ENCODE data around the gene FASTKD3. TPM values are rescaled to one million over a fixed set of nuclear protein-coding genes. Genes with fewer than 3 reads are reported as not detected.

Gene FASTKD3
- total and polyA plus RNA-seq, 2 of the 4 experiments (the other 2 are of a cell fraction) = 8.4 to 12.7 TPM

DNA sequence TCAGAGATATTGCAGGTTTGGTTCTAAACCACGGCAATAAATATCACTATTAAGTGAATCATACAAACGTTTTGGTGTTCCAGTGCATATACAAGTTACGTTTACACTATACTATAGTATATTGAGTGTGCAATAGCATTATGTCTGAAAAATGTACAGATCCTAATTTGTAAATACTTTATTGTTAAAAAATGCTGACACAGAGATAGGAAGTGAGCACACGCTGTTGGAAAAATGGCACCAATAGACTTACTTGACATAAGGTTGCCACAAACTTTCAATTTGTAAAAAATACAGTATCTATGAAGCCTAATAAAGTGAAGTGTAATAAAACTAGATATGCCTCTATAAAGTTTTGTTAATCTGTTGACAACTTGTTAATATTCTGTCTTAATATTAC is 33.8 kb downstream of the FASTKD3 start:
- Histone ChIP-seq H3K27me3 (ENCODE audit: control insufficient read depth, insufficient read depth, low read length) (no peaks in the 10 kb centered on the region), H3K14ac (replicated peaks; ENCODE audit: low read depth, low read length) (no peak overlapping the region), H2AFZ (replicated peaks; ENCODE audit: low read length, poor library complexity) (no peak overlapping the region), H3K23ac (ENCODE audit: low read depth, low read length) (no peak overlapping the region), H3K9me1 (ENCODE audit: insufficient read depth, low read length) (no peaks in the 10 kb centered on the region), H2BK15ac (ENCODE audit: low read depth, low read length) (no peak overlapping the region), H2AK5ac (ENCODE audit: low read depth, low read length) (no peak overlapping the region), H3K9ac (ENCODE audit: low read depth, low read length) (no peak overlapping the region), H3K4ac (ENCODE audit: low read depth, low read length) (no peak overlapping the region), H3K4me2 (ENCODE audit: low read depth, low read length) (no peak overlapping the region), H3K27ac (ENCODE audit: insufficient read depth, low read length) (no peak overlapping the region), H2BK20ac (ENCODE audit: low read depth, low read length) (no peak overlapping the region), H3K18ac (ENCODE audit: low read depth, low read length) (no peak overlapping the region), H2BK5ac (ENCODE audit: low read depth, low read length, poor library complexity, severe bottlenecking) (no peak overlapping the region), H3K9me3 (ENCODE audit: control insufficient read depth, insufficient read depth, low read length) (no peaks in the 10 kb centered on the region), H3K4me1 (ENCODE audit: control insufficient read depth, insufficient read depth, low read length) (no peaks in the 10 kb centered on the region), H2AK9ac (replicated peaks; ENCODE audit: low read depth, low read length, poor library complexity) (no peak overlapping the region), H4K5ac (ENCODE audit: low read depth, low read length) (no peak overlapping the region), H3K36me3 (ENCODE audit: control insufficient read depth, insufficient read depth, low read length) (no peaks in the 10 kb centered on the region), H3K56ac (ENCODE audit: extremely low read depth, insufficient read depth, low read length) (no peak overlapping the region), H4K20me1 (ENCODE audit: insufficient read depth, low read length) (no peaks in the 10 kb centered on the region), H4K8ac (ENCODE audit: low read depth in 2 of 2, low read length in 2 of 2) (no peak overlapping the region), H3K79me1 (ENCODE audit: low read depth in 1 of 2, low read length in 2 of 2) (no peaks in the 10 kb centered on the region), H3K4me3 (ENCODE audit: insufficient read depth, low read depth, low read length) (no peak overlapping the region), H2BK120ac (ENCODE audit: low read depth, low read length) (no peak overlapping the region), H4K91ac (ENCODE audit: insufficient read depth, low read depth, low read length) (no peak overlapping the region)
- BruUV-seq (replicated peaks) = no TSS peak
- no peak for DNase-seq
- POLR2A ChIA-PET (ENCODE audit: unreplicated experiment) = no interaction called here
- WGBS, 2 experiments (ENCODE audit: extremely low coverage in 2 of 2, insufficient read length in 1 of 2) = no CpG with 5 or more reads among the region's 4 CpGs
- ATAC-seq (ENCODE audit: low read depth) = no peak
- in situ Hi-C loops (cut with MboI; ENCODE audit: low sequenced_read_pairs) = no loop called here
- intact Hi-C loops (cut with micrococcal nuclease) = no loop called here
- peak; percentile 37; the same call in 1 of the 2 replicates for TF ChIP-seq MAFK (IDR thresholded peaks at IDR 0.05; ENCODE audit: low read depth, low read length)
- TF ChIP-seq MAZ (IDR thresholded peaks at IDR 0.05; ENCODE audit: borderline replicate concordance, low read depth, low read length) = no peak
- dilution Hi-C loops (cut with HindIII; ENCODE audit: low sequenced_read_pairs, unreplicated experiment) = no loop called here
- CTCF ChIA-PET = no interaction called here

All from IMR-90 (cell line).